ENCODE results near the gene RANBP1. TPM values are rescaled to one million over a fixed set of nuclear protein-coding genes. Genes with fewer than 3 reads are reported as not detected.

RANBP1 gene
- total and polyA plus RNA-seq, 9 of the 15 experiments (the other 6 are each of a cell fraction or from before 2014, with no cell fraction given): 162 to 2,891 (median 1,289) TPM

GRCh38 chr22:20111045-20111688, 4.7 kb upstream of the RANBP1 start (continued):
- TF ChIP-seq TAF15 (IDR thresholded peaks at IDR 0.05; ENCODE audit: low read depth, low read length) (peak; percentile 92; the same call in 1 of the 2 replicates), BHLHE40 (IDR thresholded peaks at IDR 0.05; ENCODE audit: low read length) (peak; percentile 43; the same call in 1 of the 2 replicates), SMAD4 (CRISPR knock-in tag; conservative IDR thresholded peaks at IDR 0.05) (peak; percentile 26), HMGXB4 (CRISPR knock-in tag; IDR thresholded peaks at IDR 0.05) (0 out of 2 replicates have a peak, but pooled peaks have one; percentile 8), RBFOX2 (IDR thresholded peaks at IDR 0.05; ENCODE audit: low read depth, low read length) (no peak; the same call in 1 of the 2 replicates), SREBF1 (IDR thresholded peaks at IDR 0.05; ENCODE audit: borderline replicate concordance, low read depth, low read length) (no peak), ZBTB5 (IDR thresholded peaks at IDR 0.05) (no peak), ZNF696 (CRISPR knock-in tag; conservative IDR thresholded peaks at IDR 0.05) (peak; percentile 55; the same call in 1 of the 2 replicates), RCOR1 (IDR thresholded peaks at IDR 0.05; ENCODE audit: borderline replicate concordance in 1 of 2, low read depth in 2 of 2, low read length in 2 of 2) (peak in 1 of 2 experiments; percentile 10; a peak in 1 of 4 replicates), ZNF184 (CRISPR knock-in tag; IDR thresholded peaks at IDR 0.05) (no peak), RBM25 (IDR thresholded peaks at IDR 0.05; ENCODE audit: low read depth, low read length, severe bottlenecking) (no peak), MYC (IDR thresholded peaks at IDR 0.05; ENCODE audit: low read depth, low read length) (peak; percentile 68; the same call in 1 of the 2 replicates), MYC (CRISPR knock-in tag; IDR thresholded peaks at IDR 0.05; ENCODE audit: borderline replicate concordance, low read depth) (no peak), POLR2H (tag; IDR thresholded peaks at IDR 0.05; ENCODE audit: low read depth) (no peak)
- TF ChIP-seq, protein P1, sequence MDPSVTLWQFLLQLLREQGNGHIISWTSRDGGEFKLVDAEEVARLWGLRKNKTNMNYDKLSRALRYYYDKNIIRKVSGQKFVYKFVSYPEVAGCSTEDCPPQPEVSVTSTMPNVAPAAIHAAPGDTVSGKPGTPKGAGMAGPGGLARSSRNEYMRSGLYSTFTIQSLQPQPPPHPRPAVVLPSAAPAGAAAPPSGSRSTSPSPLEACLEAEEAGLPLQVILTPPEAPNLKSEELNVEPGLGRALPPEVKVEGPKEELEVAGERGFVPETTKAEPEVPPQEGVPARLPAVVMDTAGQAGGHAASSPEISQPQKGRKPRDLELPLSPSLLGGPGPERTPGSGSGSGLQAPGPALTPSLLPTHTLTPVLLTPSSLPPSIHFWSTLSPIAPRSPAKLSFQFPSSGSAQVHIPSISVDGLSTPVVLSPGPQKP (CRISPR knock-in tag; IDR thresholded peaks at IDR 0.05): no peak
- TF ChIP-seq, protein P2, sequence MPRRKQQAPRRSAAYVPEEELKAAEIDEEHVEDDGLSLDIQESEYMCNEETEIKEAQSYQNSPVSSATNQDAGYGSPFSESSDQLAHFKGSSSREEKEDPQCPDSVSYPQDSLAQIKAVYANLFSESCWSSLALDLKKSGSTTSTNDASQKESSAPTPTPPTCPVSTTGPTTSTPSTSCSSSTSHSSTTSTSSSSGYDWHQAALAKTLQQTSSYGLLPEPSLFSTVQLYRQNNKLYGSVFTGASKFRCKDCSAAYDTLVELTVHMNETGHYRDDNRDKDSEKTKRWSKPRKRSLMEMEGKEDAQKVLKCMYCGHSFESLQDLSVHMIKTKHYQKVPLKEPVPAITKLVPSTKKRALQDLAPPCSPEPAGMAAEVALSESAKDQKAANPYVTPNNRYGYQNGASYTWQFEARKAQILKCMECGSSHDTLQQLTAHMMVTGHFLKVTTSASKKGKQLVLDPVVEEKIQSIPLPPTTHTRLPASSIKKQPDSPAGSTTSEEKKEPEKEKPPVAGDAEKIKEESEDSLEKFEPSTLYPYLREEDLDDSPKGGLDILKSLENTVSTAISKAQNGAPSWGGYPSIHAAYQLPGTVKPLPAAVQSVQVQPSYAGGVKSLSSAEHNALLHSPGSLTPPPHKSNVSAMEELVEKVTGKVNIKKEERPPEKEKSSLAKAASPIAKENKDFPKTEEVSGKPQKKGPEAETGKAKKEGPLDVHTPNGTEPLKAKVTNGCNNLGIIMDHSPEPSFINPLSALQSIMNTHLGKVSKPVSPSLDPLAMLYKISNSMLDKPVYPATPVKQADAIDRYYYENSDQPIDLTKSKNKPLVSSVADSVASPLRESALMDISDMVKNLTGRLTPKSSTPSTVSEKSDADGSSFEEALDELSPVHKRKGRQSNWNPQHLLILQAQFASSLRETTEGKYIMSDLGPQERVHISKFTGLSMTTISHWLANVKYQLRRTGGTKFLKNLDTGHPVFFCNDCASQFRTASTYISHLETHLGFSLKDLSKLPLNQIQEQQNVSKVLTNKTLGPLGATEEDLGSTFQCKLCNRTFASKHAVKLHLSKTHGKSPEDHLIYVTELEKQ (CRISPR knock-in tag; IDR thresholded peaks at IDR 0.05): no peak

Measured in K562 (cell line).